OCI-LY7 (cell line): ENCODE measurements around the gene DISC1. TPM values are rescaled to one million over a fixed set of nuclear protein-coding genes. Genes with fewer than 3 reads are reported as not detected.

Experiments used
- BruUV-seq: library from RNA; stranded (reverse); fragments of 400-500 nt; replicated peaks from 2 replicates; lab custom pipeline; 2021; lab: Mats Ljungman, UMichigan
- CTCF ChIA-PET: fragments of 300-600 bp; sonication (Branson Sonifier 250); formaldehyde crosslinking; loops from one replicate; lab custom pipeline; 2022; ENCODE audit warnings: antibody characterized with exemption; ENCODE audit not compliant: unreplicated experiment; lab: Charles Lee
- POLR2A ChIA-PET: fragments of 300-600 bp; sonication (Branson Sonifier 250); formaldehyde crosslinking; loops from one replicate; lab custom pipeline; 2022; ENCODE audit warnings: antibody characterized with exemption; lab: Charles Lee
- DNase-seq: peaks from one replicate; pipeline ENCODE4 v3.0.0-alpha.2; 2015; ENCODE audit warnings: low spot score
- H2AFZ ChIP-seq: fragments of 200-600 bp; sonication (generic), shearing (Covaris generic); 2 replicates; pipeline ENCODE4 v1.6.1; 2014; ENCODE audit warnings: mild to moderate bottlenecking, antibody characterized with exemption, low read length, moderate library complexity
- H3K27ac ChIP-seq: fragments of 200-600 bp; sonication (generic); 2 replicates; pipeline ENCODE4 v1.5.1; 2014; ENCODE audit warnings: mixed run types, low read depth, mild to moderate bottlenecking, moderate library complexity, low read length, inconsistent platforms; ENCODE audit not compliant: poor library complexity, severe bottlenecking
- H3K36me3 ChIP-seq: fragments of 200-600 bp; sonication (generic); 2 replicates; pipeline ENCODE4 v1.6.1; 2014; ENCODE audit warnings: mild to moderate bottlenecking, antibody characterized with exemption, low read length, moderate library complexity, mixed read lengths; ENCODE audit not compliant: insufficient read depth
- H3K4me1 ChIP-seq: fragments of 200-600 bp; sonication (generic); 2 replicates; pipeline ENCODE4 v1.5.1; 2014; ENCODE audit warnings: mild to moderate bottlenecking, low read length; ENCODE audit not compliant: insufficient read depth, poor library complexity, severe bottlenecking
- H3K4me2 ChIP-seq: fragments of 200-600 bp; sonication (generic); 2 replicates; pipeline ENCODE4 v1.6.1; 2014; ENCODE audit warnings: mild to moderate bottlenecking, low read length
- H3K4me3 ChIP-seq: fragments of 200-600 bp; sonication (generic); 2 replicates; pipeline ENCODE4 v1.5.1; 2014; ENCODE audit warnings: mild to moderate bottlenecking, low read depth, low read length; ENCODE audit not compliant: poor library complexity, severe bottlenecking
- H3K79me2 ChIP-seq: fragments of 200-600 bp; sonication (generic); 2 replicates; pipeline ENCODE4 v1.6.1; 2016; ENCODE audit warnings: low read depth, mild to moderate bottlenecking, low read length, moderate library complexity, mixed read lengths; ENCODE audit not compliant: insufficient read depth
- H3K9me2 ChIP-seq: fragments of 200-600 bp; sonication (generic); 2 replicates; pipeline ENCODE4 v1.6.1; 2016; ENCODE audit warnings: mild to moderate bottlenecking, low read length, mixed read lengths; ENCODE audit not compliant: insufficient read depth
- H3K9me3 ChIP-seq: fragments of 200-600 bp; sonication (generic); 2 replicates; pipeline ENCODE4 v1.6.1; 2014; ENCODE audit warnings: mild to moderate bottlenecking, mixed run types, low read length, mixed read lengths
- H4K20me1 ChIP-seq: fragments of 200-600 bp; sonication (generic); 2 replicates; pipeline ENCODE4 v1.6.1; 2014; ENCODE audit warnings: mild to moderate bottlenecking, antibody characterized with exemption, low read length, moderate library complexity, mixed read lengths; ENCODE audit not compliant: insufficient read depth
- CTCF ChIP-seq: fragments of 200-600 bp; sonication (generic); conservative IDR thresholded peaks from 2 replicates; pipeline ENCODE4 v1.5.1; 2014; ENCODE audit warnings: mild to moderate bottlenecking, antibody characterized with exemption, low read length, moderate library complexity, mixed read lengths
- EZH2phosphoT487 ChIP-seq: fragments of 200-600 bp; sonication (generic); IDR thresholded peaks from 2 replicates; pipeline ENCODE4 v1.6.1; 2018; ENCODE audit warnings: low read depth, borderline replicate concordance, mild to moderate bottlenecking, mixed run types, antibody characterized with exemption, low read length, moderate library complexity, mixed read lengths
- intact Hi-C: fragments of 100-400 bp; cut with micrococcal nuclease; formaldehyde crosslinking; loops from one replicate; pipeline ENCODE4 v1.10.0; 2022; ENCODE audit not compliant: unreplicated experiment
- total RNA-seq, 2 experiments: library from RNA; depleted of rRNA in 1 of 2; stranded (reverse); fragments of >200 nt in 1 of 2; shearing (Covaris generic) in 1 of 2; gene quantifications; 2 replicates each; pipeline ENCODE4 v1.2.3, GENCODE V29; 2014 to 2022

Gene DISC1
- total RNA-seq, 2 experiments from 2014 or later, result 0.91 TPM; not detected in 1

DNA sequence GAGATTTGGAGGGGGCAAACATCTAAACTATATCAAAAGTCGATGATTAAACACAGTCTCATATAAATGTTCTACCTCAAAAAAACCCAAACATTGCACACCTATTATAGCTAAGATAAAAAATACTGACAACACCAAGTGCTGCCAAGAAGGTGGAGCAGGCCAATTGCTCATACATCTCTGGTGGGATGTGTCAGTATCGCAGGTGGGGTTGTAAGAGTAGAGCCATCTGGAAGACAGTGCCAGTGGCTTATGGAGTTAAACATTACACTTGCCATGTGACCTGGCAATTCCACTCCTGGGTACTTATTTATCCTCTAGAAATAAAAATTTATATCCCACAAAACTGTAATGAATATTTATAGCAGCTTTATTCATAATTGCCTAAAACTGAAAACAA, 213.4 kb downstream of the DISC1 start:
- POLR2A ChIA-PET, result no interaction called here
- Histone ChIP-seq H3K4me3 (no peak overlapping the region), H3K36me3 (no peaks in the 10 kb centered on the region), H3K79me2 (no peaks in the 10 kb centered on the region), H3K27ac (no peak overlapping the region), H3K4me2 (no peak overlapping the region), H2AFZ (no peak overlapping the region), H3K4me1 (no peaks in the 10 kb centered on the region), H3K9me2 (no peaks in the 10 kb centered on the region), H4K20me1 (no peaks in the 10 kb centered on the region), H3K9me3 (no peaks in the 10 kb centered on the region)
- TF ChIP-seq CTCF (no peak), EZH2phosphoT487 (no peak)
- CTCF ChIA-PET, result no interaction called here
- BruUV-seq, result no TSS peak
- intact Hi-C loops, result no loop called here
- no peak for DNase-seq

DNA sequence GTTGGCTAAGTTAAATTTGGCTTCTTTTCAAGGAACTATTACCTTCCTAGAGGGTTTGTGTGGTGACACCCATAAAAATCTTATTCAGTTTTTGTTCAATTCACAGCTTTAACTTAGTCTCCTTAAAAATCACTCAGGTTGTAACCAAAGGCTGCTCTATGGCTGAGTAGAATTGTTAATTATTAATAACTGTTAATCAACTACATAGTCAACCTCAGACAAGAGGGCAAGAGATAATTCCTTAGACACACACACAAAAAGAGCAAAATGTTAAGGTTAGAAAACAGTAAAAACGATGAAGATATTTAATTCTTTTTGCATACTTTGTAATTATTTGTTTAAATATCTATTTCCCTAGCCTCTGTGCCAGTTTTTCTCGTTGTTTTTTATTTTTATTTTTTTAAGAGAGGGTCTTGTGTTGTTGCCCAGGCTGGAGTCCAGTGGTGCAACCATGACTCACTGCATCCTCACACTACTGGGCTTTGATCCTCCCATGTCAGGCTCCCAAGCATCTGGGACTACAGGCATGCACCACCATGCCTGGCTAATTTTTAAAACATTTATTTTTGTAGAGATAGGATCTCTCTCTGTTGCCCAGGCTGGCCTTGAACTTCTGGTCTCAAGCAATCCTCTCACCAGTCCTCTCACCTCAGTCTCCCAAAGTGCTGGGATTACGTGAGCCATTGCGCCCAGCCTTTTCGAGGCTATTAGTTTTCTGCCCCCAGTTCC, 215.2 kb downstream of the DISC1 start:
- Histone ChIP-seq H4K20me1 (no peaks in the 10 kb centered on the region), H3K9me3 (no peaks in the 10 kb centered on the region), H3K4me3 (no peak overlapping the region), H3K9me2 (no peaks in the 10 kb centered on the region), H3K27ac (no peak overlapping the region), H3K4me1 (no peaks in the 10 kb centered on the region), H3K79me2 (no peaks in the 10 kb centered on the region), H3K36me3 (no peaks in the 10 kb centered on the region), H2AFZ (no peak overlapping the region), H3K4me2 (no peak overlapping the region)
- BruUV-seq, result no TSS peak
- intact Hi-C loops, result no loop called here
- no peak for DNase-seq
- TF ChIP-seq EZH2phosphoT487 (no peak), CTCF (no peak)
- POLR2A ChIA-PET, result no interaction called here
- CTCF ChIA-PET, result no interaction called here

- Histone ChIP-seq H3K9me3 (no peaks in the 10 kb centered on the region), H3K36me3 (no peaks in the 10 kb centered on the region), H2AFZ (no peak overlapping the region), H3K27ac (no peak overlapping the region), H3K9me2 (no peaks in the 10 kb centered on the region), H3K4me1 (no peaks in the 10 kb centered on the region), H3K4me3 (no peak overlapping the region), H3K4me2 (no peak overlapping the region), H4K20me1 (no peaks in the 10 kb centered on the region), H3K79me2 (no peaks in the 10 kb centered on the region)
- DNase-seq, result no peak
- ChIA-PET CTCF (no interaction called here), POLR2A (no interaction called here)
- BruUV-seq, result no TSS peak
- intact Hi-C loops, result no loop called here
- TF ChIP-seq EZH2phosphoT487 (no peak), CTCF (no peak)
Observed at GRCh38 chr1:231842441-231842840, 215.9 kb downstream of the DISC1 start.
